Upper lobe of left lung (tissue), 6 donors: ENCODE measurements around the gene TP63. TPM values are rescaled to one million over a fixed set of nuclear protein-coding genes. Genes with fewer than 3 reads are reported as not detected.

Source experiments
- ATAC-seq, 2 donors: fragments of 200-7000 bp; cut with Tn5 transposase; one replicate each; pipeline ENCODE4 v1.9.1; 2022; ENCODE audit warnings: mild to moderate bottlenecking in 2 of 2, moderate library complexity in 2 of 2; ENCODE audit not compliant: low FRiP score in 2 of 2
- DNase-seq, 2 donors: peaks; one replicate each; pipeline ENCODE4 v3.0.0-alpha.2; 2019 to 2020
- H3K27ac ChIP-seq, 4 donors: fragments of 200-600 bp; sonication (generic); one replicate each; pipeline ENCODE4 v1.5.1; 2016 to 2019
- H3K27me3 ChIP-seq, 4 donors: fragments of 200-600 bp; sonication (generic); one replicate each; pipeline ENCODE4 v1.5.1; 2017 to 2019
- H3K36me3 ChIP-seq, 4 donors: fragments of 200-600 bp; sonication (generic); one replicate each; pipeline ENCODE4 v1.5.1; 2016 to 2019
- H3K4me1 ChIP-seq, 4 donors: fragments of 200-600 bp; sonication (generic); one replicate each; pipeline ENCODE4 v1.5.1; 2018 to 2019
- H3K4me3 ChIP-seq, 4 donors: fragments of 200-600 bp; sonication (generic); one replicate each; pipeline ENCODE4 v1.5.1; 2017 to 2019; ENCODE audit warnings: mild to moderate bottlenecking in 2 of 4, moderate library complexity in 1 of 4
- H3K9me3 ChIP-seq, 4 donors: fragments of 200-600 bp; sonication (generic); one replicate each; pipeline ENCODE4 v1.5.1; 2018 to 2019
- EP300 ChIP-seq, 4 donors: sonication (generic); formaldehyde crosslinking; IDR thresholded peaks; one replicate each; pipeline ENCODE4 v1.5.1; 2017; ENCODE audit warnings: antibody characterized with exemption in 4 of 4, control low read depth in 2 of 4
- POLR2A ChIP-seq, 4 donors: fragments of 450-650 bp; IDR thresholded peaks; one replicate each; pipeline ENCODE4 v1.5.1; 2016 to 2017; ENCODE audit warnings: antibody characterized with exemption in 4 of 4, mild to moderate bottlenecking in 2 of 4
- POLR2AphosphoS5 ChIP-seq, 2 donors: sonication (generic); formaldehyde crosslinking; IDR thresholded peaks; one replicate each; pipeline ENCODE4 v1.5.1; 2017; ENCODE audit warnings: antibody characterized with exemption in 2 of 2
- WGBS, 2 donors: methylation state at CpG; one replicate each; pipeline ENCODE4 v1.1.5; 2017 to 2018; 5-methylcytosine and 5-hydroxymethylcytosine counted together
- total RNA-seq, 6 donors: library from RNA; depleted of rRNA in 4 of 6; stranded (reverse); fragments of >200 nt in 4 of 6; gene quantifications; one replicate each; pipeline versions ENCODE4 v1.1.0 to v1.2.1, GENCODE V29; 2016 to 2021
- TF ChIP-seq, protein P1 (sequence below), 6 experiments: fragments of 450-650 bp in 4 of 6; fragments of 200-600 bp in 2 of 6; sonication (generic) in 2 of 6; IDR thresholded peaks; one replicate each; pipeline ENCODE4 v1.5.1; 2016 to 2019; ENCODE audit warnings: antibody characterized with exemption in 6 of 6
- donor health status: DM: no; HTN: no; CAD: no; lungs with moderate emphysema.
- donor health status: DM: no; HTN: yes; CAD: no; lungs with severe emphysema.

Gene TP63
- total RNA-seq, 6 donors from 2014 or later = 1.0 to 8.8 (median 2.8) TPM

DNA sequence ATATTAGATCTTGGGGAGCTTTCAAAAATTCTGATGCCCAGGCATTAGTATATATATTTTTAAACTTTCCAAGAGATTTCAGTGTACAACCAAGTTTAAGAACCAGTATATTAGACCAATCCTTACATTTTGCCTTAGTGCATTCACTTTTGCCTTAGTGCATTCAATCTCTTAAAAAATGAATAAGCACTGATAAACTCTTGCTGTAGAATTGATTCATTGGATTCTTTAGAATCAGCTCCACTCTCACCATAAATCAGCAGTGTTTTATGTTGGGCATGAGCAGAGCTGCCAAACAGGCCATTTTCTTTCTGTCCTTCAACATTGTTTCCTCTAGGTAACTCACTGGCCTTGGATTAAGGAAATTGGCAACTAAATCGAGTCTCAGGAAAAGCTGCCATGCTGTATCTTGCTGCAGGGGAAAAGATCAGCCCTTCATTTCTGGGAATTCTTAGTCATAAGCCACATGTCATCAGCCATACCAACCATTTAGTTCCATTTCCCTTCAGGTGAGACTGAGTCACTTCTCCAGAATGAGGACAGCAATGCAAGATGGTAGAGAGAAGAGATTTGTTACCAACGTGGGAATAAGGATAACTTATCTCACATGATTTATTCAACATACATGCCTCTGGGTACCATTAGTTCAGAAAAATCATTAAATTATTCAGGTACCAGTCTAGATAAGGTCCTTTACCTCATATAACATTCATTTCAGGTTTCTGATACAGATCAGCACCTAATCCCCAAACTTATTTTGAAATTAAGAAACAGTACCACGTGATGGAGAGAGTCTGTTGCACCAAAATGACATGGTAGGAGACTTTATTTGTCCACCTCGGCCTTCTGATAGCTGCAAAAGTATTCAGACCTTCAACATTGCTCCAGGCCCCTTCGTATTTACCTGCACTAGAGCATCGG is 297.0 kb downstream of the TP63 start:
- H3K27me3 ChIP-seq = no peaks in the 10 kb centered on the region
- no peak for TF ChIP-seq POLR2AphosphoS5 (IDR thresholded peaks at IDR 0.05)

DNA sequence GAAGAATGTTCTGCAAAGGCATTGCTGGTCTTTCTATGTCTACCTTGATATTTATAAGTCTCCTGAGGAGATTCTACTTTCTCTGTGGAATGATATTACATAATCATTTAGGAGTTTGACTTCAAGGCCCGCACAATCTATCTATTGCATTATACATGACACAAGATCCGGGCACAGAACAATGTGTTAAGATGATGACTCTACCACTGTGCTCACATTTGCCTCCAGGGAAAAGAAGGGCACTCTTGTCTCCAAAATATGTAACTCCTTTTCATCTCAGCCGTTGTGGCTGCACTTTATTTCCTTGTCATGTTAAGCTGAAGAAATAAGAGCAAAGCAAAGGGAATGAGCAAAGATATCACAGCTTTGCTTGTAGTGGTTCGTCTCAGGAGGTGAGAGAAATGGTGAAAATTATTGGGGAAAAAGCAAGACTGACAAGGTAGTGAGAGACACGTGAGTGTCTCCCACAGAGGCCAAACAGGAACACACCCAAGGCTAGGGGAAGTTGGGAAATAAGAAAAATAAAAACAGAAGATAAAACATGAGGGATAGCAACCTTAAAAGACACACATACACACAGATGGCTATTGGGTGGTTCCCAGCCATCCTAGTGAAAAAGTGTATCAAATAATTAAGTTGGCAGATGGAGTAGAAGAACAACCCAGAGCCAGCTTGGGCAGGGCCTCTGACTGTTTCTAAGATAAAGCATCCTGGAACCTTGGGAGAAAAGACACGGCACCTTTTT is 305.2 kb downstream of the TP63 start:
- H3K9me3 ChIP-seq = no peaks in the 10 kb centered on the region
- H3K36me3 ChIP-seq = no peaks in the 10 kb centered on the region
- no peak overlapping the region for H3K4me3 ChIP-seq
- TF ChIP-seq EP300 (IDR thresholded peaks at IDR 0.05) (no peak), POLR2A (IDR thresholded peaks at IDR 0.05) (no peak), POLR2AphosphoS5 (IDR thresholded peaks at IDR 0.05) (no peak)
- TF ChIP-seq, protein P1, sequence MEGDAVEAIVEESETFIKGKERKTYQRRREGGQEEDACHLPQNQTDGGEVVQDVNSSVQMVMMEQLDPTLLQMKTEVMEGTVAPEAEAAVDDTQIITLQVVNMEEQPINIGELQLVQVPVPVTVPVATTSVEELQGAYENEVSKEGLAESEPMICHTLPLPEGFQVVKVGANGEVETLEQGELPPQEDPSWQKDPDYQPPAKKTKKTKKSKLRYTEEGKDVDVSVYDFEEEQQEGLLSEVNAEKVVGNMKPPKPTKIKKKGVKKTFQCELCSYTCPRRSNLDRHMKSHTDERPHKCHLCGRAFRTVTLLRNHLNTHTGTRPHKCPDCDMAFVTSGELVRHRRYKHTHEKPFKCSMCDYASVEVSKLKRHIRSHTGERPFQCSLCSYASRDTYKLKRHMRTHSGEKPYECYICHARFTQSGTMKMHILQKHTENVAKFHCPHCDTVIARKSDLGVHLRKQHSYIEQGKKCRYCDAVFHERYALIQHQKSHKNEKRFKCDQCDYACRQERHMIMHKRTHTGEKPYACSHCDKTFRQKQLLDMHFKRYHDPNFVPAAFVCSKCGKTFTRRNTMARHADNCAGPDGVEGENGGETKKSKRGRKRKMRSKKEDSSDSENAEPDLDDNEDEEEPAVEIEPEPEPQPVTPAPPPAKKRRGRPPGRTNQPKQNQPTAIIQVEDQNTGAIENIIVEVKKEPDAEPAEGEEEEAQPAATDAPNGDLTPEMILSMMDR (IDR thresholded peaks at IDR 0.05) = no peak
- no peaks in the 10 kb centered on the region for H3K4me1 ChIP-seq
- H3K27me3 ChIP-seq = no peaks in the 10 kb centered on the region
- 70 to 71% methylated on average over 6 of the region's 6 CpGs for WGBS, 2 donors
- DNase-seq = no peak
- ATAC-seq = peak in 1 of 2 donors; percentile 49
- H3K27ac ChIP-seq = no peak overlapping the region

More for the DNA sequence above, 297.0 kb downstream of the TP63 start:
- Histone ChIP-seq H3K4me1 (no peaks in the 10 kb centered on the region), H3K9me3 (no peaks in the 10 kb centered on the region), H3K4me3 (no peak overlapping the region), H3K36me3 (no peaks in the 10 kb centered on the region), H3K27ac (no peak overlapping the region)
- DNase-seq = no peak
- 74 to 81% methylated on average over 6 of the region's 6 CpGs for WGBS, 2 donors
- no peak for ATAC-seq

DNA sequence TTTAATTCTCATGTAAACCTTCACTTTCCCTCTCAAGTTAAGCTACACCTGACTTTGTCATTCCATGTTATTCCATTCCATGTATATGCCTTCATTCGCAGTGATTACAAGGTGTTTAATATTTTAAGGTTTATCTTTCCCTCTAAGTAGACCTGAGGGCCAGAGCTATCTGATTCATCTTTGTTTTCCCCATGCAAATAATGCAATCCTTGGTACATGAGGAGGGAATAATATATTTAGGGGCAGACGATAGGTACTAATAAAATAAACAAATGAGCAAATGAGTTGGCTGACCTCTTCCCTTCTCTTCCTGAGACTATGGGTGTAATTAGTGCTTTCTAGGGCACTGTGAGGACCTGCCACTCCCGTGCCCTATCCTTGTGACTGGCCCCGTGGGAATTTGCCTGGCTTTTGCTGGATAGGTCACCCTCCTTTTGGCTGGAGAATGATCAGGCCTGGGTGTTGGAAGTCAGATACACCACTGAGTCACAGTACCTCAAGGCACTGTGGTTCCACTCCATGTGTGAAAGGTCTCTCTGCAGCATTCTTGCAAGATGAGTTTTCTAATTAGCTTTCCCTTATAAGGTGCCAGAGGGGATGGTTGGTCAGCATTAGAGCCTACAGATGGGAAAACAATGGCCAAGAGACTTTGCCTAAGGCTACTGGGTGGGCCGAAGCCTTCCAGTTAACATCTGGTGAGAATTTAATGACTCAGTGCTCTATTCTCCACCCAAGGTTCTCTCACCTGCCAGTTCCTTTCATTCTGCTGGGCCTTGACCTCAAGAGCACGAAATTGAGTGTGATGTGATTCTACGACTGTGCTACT is 306.3 kb downstream of the TP63 start:
- no peaks in the 10 kb centered on the region for H3K27me3 ChIP-seq
- no peaks in the 10 kb centered on the region for H3K4me1 ChIP-seq
- no peak overlapping the region for H3K27ac ChIP-seq
- WGBS, 2 donors = 87 to 88% methylated on average over 7 of the region's 7 CpGs
- H3K4me3 ChIP-seq = no peak overlapping the region
- peak; percentile 19 to 60 for ATAC-seq
- no peaks in the 10 kb centered on the region for H3K9me3 ChIP-seq
- DNase-seq = no peak
- no peak for TF ChIP-seq POLR2AphosphoS5 (IDR thresholded peaks at IDR 0.05)
- TF ChIP-seq POLR2A (IDR thresholded peaks at IDR 0.05) = no peak
- TF ChIP-seq EP300 (IDR thresholded peaks at IDR 0.05) = no peak
- TF ChIP-seq, protein P1 (IDR thresholded peaks at IDR 0.05) = no peak
- H3K36me3 ChIP-seq = no peaks in the 10 kb centered on the region

DNA sequence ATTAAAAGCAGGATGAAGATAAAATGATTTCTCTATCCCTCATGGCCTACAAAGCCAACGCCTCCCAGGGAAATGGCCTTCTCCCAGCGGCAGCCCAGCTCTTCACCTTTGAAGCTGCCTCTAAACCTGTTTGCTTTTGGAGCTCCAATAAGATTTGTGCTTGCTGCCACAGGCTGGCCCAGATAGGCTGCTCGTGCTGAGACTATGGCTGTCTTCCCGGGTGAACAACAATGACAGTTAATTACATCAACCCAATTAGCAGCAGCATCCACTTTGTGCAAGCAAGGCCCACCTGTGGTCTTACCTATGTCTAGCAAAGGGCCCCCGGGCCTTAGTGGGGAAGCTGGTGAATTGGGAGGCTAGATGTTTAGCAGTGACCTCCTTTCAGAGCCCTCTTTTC is 309.9 kb downstream of the TP63 start:
- Histone ChIP-seq H3K27me3 (no peaks in the 10 kb centered on the region), H3K4me3 (no peak overlapping the region), H3K27ac (no peak overlapping the region), H3K36me3 (no peaks in the 10 kb centered on the region), H3K9me3 (no peaks in the 10 kb centered on the region), H3K4me1 (peaks cover 0 to 5% (median 0%) of the 10 kb centered on the region in 4 donors)
- TF ChIP-seq POLR2AphosphoS5 (IDR thresholded peaks at IDR 0.05) (no peak), POLR2A (IDR thresholded peaks at IDR 0.05) (no peak), EP300 (IDR thresholded peaks at IDR 0.05) (no peak)
- TF ChIP-seq, protein P1 (IDR thresholded peaks at IDR 0.05) = no peak
- ATAC-seq (no peak), DNase-seq (no peak)
- WGBS, 2 donors = 76 to 90% methylated on average over 4 to 5 of the region's 5 CpGs
